ENCODE results near the gene CACNB2. TPM values are rescaled to one million over a fixed set of nuclear protein-coding genes. Genes with fewer than 3 reads are reported as not detected.

Gene CACNB2
- total and polyA plus RNA-seq, 2 of the 13 experiments (the other 11 are each of a cell fraction or from before 2014, with no cell fraction given): not detected

DNA sequence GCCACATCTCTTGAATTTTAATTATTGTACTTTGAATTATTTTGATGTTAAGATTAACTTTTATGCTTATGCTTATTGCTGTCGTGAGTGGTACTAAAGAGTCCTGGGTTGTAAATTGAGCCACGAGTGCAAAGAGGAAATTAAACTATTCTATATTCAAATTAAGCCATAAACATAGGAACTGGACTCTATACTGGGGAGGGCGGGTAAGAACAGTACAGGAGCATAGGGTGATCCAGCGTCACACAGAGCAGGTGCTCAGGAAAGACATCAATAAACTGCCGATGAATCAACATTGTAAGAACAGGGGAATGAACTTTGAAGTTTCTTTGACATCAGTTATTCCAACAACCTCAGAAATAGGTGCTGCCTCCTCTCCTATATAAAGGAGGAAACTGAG is 219.6 kb downstream of the CACNB2 start (continued):
- no peak for TF ChIP-seq MEF2D (CRISPR knock-in tag; IDR thresholded peaks at IDR 0.05)

GRCh38 chr10:18362892-18363291 is 222.7 kb downstream of the CACNB2 start:
- H3K36me3 ChIP-seq (replicated peaks in 1 of 2; ENCODE audit: control insufficient read depth in 1 of 2, insufficient read depth in 2 of 2, low read length in 2 of 2): no peaks in the 10 kb centered on the region
- BruUV-seq (replicated peaks): no TSS peak
- H3K27ac ChIP-seq (ENCODE audit: extremely low read length, insufficient read depth, low read length): no peak overlapping the region
- WGBS (ENCODE audit: low lambda C conversion rate): 13% methylated on average over 1 of the region's 1 CpG
- intact Hi-C loops (cut with micrococcal nuclease; ENCODE audit: unreplicated experiment) (no loop called here), in situ Hi-C loops (cut with HindIII; ENCODE audit: extremely low pct_ligation_motif_present, low pct_unique_long_range_greater_than_20kb) (no loop called here)
- H2AFZ ChIP-seq (ENCODE audit: low read length): no peak overlapping the region
- ChIA-PET CTCF (ENCODE audit: low intra/inter-chr PET ratio, low total read pairs) (no interaction called here), POLR2A (no interaction called here)
- FAIRE-seq (no peak), DNase-seq (ENCODE audit: low spot score) (no peak), ATAC-seq (no peak)
- no peaks in the 10 kb centered on the region for H4K20me1 ChIP-seq (ENCODE audit: insufficient read depth, low read length)
- H3K79me2 ChIP-seq (ENCODE audit: insufficient read depth, low read length): no peaks in the 10 kb centered on the region
- H3K27me3 ChIP-seq (ENCODE audit: control insufficient read depth in 1 of 2, insufficient read depth in 2 of 2, low read length in 2 of 2): no peaks in the 10 kb centered on the region
- no peaks in the 10 kb centered on the region for H3K4me1 ChIP-seq (ENCODE audit: insufficient read depth, low read length)
- H3K9ac ChIP-seq (ENCODE audit: insufficient read depth, low read depth, low read length): no peak overlapping the region
- no peaks in the 10 kb centered on the region for H3K9me3 ChIP-seq (ENCODE audit: low read length)
- no peak overlapping the region for H3K4me2 ChIP-seq (ENCODE audit: low read depth, low read length)
- H3K4me3 ChIP-seq (replicated peaks in 1 of 3; ENCODE audit: insufficient read depth in 1 of 3, low read depth in 2 of 3, low read length in 3 of 3): no peak overlapping the region
- TF ChIP-seq ZNF546 (CRISPR knock-in tag; conservative IDR thresholded peaks at IDR 0.05): no peak
- no peak for TF ChIP-seq RAD51 (IDR thresholded peaks at IDR 0.05; ENCODE audit: borderline replicate concordance)
- no peak for TF ChIP-seq GATAD1 (CRISPR knock-in tag; IDR thresholded peaks at IDR 0.05)
- no peak for TF ChIP-seq BCL6 (CRISPR knock-in tag; IDR thresholded peaks at IDR 0.05)
- no peak for TF ChIP-seq KDM3A (CRISPR knock-in tag; IDR thresholded peaks at IDR 0.05; ENCODE audit: low read depth)
- TF ChIP-seq ZNF670 (CRISPR knock-in tag; IDR thresholded peaks at IDR 0.05; ENCODE audit: borderline replicate concordance): no peak
- TF ChIP-seq, protein P1, sequence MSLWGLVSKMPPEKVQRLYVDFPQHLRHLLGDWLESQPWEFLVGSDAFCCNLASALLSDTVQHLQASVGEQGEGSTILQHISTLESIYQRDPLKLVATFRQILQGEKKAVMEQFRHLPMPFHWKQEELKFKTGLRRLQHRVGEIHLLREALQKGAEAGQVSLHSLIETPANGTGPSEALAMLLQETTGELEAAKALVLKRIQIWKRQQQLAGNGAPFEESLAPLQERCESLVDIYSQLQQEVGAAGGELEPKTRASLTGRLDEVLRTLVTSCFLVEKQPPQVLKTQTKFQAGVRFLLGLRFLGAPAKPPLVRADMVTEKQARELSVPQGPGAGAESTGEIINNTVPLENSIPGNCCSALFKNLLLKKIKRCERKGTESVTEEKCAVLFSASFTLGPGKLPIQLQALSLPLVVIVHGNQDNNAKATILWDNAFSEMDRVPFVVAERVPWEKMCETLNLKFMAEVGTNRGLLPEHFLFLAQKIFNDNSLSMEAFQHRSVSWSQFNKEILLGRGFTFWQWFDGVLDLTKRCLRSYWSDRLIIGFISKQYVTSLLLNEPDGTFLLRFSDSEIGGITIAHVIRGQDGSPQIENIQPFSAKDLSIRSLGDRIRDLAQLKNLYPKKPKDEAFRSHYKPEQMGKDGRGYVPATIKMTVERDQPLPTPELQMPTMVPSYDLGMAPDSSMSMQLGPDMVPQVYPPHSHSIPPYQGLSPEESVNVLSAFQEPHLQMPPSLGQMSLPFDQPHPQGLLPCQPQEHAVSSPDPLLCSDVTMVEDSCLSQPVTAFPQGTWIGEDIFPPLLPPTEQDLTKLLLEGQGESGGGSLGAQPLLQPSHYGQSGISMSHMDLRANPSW (CRISPR knock-in tag; IDR thresholded peaks at IDR 0.05; ENCODE audit: borderline replicate concordance): no peak
- TF ChIP-seq ZNF646 (CRISPR knock-in tag; IDR thresholded peaks at IDR 0.05): no peak
- TF ChIP-seq FOXJ3 (CRISPR knock-in tag; IDR thresholded peaks at IDR 0.05; ENCODE audit: borderline replicate concordance): no peak
- TF ChIP-seq, protein P2, sequence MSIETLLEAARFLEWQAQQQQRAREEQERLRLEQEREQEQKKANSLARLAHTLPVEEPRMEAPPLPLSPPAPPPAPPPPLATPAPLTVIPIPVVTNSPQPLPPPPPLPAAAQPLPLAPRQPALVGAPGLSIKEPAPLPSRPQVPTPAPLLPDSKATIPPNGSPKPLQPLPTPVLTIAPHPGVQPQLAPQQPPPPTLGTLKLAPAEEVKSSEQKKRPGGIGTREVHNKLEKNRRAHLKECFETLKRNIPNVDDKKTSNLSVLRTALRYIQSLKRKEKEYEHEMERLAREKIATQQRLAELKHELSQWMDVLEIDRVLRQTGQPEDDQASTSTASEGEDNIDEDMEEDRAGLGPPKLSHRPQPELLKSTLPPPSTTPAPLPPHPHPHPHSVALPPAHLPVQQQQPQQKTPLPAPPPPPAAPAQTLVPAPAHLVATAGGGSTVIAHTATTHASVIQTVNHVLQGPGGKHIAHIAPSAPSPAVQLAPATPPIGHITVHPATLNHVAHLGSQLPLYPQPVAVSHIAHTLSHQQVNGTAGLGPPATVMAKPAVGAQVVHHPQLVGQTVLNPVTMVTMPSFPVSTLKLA (IDR thresholded peaks at IDR 0.05): no peak
- TF ChIP-seq KLF11 (CRISPR knock-in tag; IDR thresholded peaks at IDR 0.05): no peak
- TF ChIP-seq ZMAT3 (CRISPR knock-in tag; conservative IDR thresholded peaks at IDR 0.05): no peak
- no peak for TF ChIP-seq ZMYM2 (CRISPR knock-in tag; IDR thresholded peaks at IDR 0.05)
- TF ChIP-seq MIER3 (CRISPR knock-in tag; IDR thresholded peaks at IDR 0.05; ENCODE audit: borderline replicate concordance): no peak
